IgD-negative memory B cell (primary cell): ENCODE data around the gene HCK. TPM values are rescaled to one million over a fixed set of nuclear protein-coding genes. Genes with fewer than 3 reads are reported as not detected.
"Not testable (repeated sequence)": the region's sequence is repeated elsewhere in the genome, so short reads cannot be mapped to it uniquely, and the experiment has no call there.

Experiments used
- H3K27ac Mint-ChIP-seq, 3 donors: one replicate each; pipeline ENCODE4 v1.8.0; 2020 to 2022; ENCODE audit warnings: mild to moderate bottlenecking in 3 of 3, mixed read lengths in 3 of 3, moderate library complexity in 1 of 3
- H3K27me3 Mint-ChIP-seq: one replicate; pipeline ENCODE4 v1.8.0; 2021; ENCODE audit warnings: mixed read lengths
- H3K36me3 Mint-ChIP-seq: one replicate; pipeline ENCODE4 v1.8.0; 2020; ENCODE audit warnings: mild to moderate bottlenecking, mixed read lengths
- H3K4me1 Mint-ChIP-seq, 3 donors: one replicate each; pipeline ENCODE4 v1.8.0; 2020 to 2022; ENCODE audit warnings: mixed read lengths in 3 of 3, mild to moderate bottlenecking in 1 of 3
- H3K4me3 Mint-ChIP-seq, 4 donors: one replicate each; pipeline ENCODE4 v1.8.0; 2020 to 2022; ENCODE audit warnings: mild to moderate bottlenecking in 4 of 4, mixed read lengths in 4 of 4, moderate library complexity in 3 of 4
- H3K9me3 Mint-ChIP-seq, 3 donors: one replicate each; pipeline ENCODE4 v1.8.0; 2020 to 2021; ENCODE audit warnings: mixed read lengths in 3 of 3, mild to moderate bottlenecking in 1 of 3
- polyA plus RNA-seq: library from polyadenylated mRNA; unstranded; fragments of 300-500 nt; fragmentation: Illumina TruSeq; gene quantifications from one replicate; pipeline ENCODE4 v1.2.3, GENCODE V29; 2021

Gene HCK
- polyA plus RNA-seq, 1 donor from 2014 or later = 52.0 TPM

- Mint-ChIP-seq H3K4me1 (peaks cover 25 to 48% (median 30%) of the 10 kb centered on the region in 3 donors), H3K4me3 (peak overlapping the region in 1 of 4 donors; percentile 27), H3K27ac (peak overlapping the region in 2 of 3 donors; percentile 44 to 45), H3K36me3 (peaks cover 2% of the 10 kb centered on the region), H3K9me3 (no peaks in the 10 kb centered on the region), H3K27me3 (no peaks in the 10 kb centered on the region)
Observed at GRCh38 chr20:32114305-32114960, 62.4 kb downstream of the HCK start.

DNA sequence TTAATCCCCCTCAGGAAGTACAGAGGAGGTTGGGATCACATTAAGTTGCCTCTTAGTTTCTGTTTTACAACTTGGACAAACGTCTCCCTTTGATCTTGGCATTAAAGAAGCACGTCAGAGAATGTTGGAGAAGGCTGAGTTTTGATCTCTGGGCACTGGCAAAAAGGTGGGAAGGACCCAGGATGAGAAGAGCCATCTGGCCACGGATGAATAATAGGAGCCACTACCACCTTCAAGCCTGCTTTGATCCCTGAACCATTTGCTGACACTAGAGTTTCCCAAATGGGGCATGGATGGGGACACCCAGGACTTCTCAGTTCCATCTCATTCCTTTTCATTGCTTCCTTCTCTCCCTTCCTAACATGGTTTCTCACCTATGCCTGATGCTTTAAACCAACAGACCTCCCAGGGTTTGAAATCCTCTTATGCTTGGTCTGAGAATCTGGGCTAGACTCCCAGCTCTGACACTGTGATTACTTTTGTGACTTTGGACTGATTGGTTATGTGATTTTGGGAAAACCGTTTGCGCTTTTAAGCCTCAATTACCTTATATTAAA lies 63.2 kb downstream of the HCK start:
- no peaks in the 10 kb centered on the region for H3K9me3 Mint-ChIP-seq
- peaks cover 2% of the 10 kb centered on the region for H3K36me3 Mint-ChIP-seq
- H3K4me3 Mint-ChIP-seq = peak overlapping the region in 1 of 4 donors; percentile 66
- H3K4me1 Mint-ChIP-seq = peaks cover 25 to 46% (median 27%) of the 10 kb centered on the region in 3 donors
- H3K27ac Mint-ChIP-seq = peak overlapping the region in 2 of 3 donors; percentile 44 to 45
- no peaks in the 10 kb centered on the region for H3K27me3 Mint-ChIP-seq

- no peaks in the 10 kb centered on the region for H3K9me3 Mint-ChIP-seq
- H3K27me3 Mint-ChIP-seq = no peaks in the 10 kb centered on the region
- no peak overlapping the region for H3K4me3 Mint-ChIP-seq
- peaks cover 2% of the 10 kb centered on the region for H3K36me3 Mint-ChIP-seq
- peak overlapping the region in 1 of 3 donors; percentile 76 for H3K27ac Mint-ChIP-seq
- peaks cover 23 to 44% (median 29%) of the 10 kb centered on the region in 3 donors for H3K4me1 Mint-ChIP-seq
Observed at GRCh38 chr20:32116079-32116521, 64.1 kb downstream of the HCK start.

- Mint-ChIP-seq H3K27ac (peak overlapping the region in 2 of 3 donors; percentile 33 to 76), H3K4me1 (peaks cover 18 to 40% (median 29%) of the 10 kb centered on the region in 3 donors), H3K4me3 (peak overlapping the region in 1 of 4 donors; percentile 70)
Observed at GRCh38 chr20:32116796-32117195, 64.8 kb downstream of the HCK start.

DNA sequence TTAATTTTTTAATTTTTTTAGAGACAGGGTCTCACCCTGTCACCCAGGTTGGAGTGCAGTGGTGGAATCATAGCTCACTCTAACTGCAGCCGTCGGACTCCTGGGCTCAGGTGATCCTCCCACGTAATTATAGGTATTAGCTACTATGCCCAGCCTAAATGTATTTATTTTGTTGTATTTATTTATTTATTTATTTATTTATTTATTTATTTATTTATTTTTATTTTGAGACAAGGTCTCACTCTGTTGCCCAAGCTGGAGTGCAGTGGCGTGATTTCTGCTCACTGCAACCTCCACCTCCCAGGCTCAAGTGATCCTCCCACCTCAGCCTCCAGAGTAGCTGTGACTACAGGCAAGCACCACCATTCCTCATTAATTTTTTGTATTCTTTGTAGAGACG lies 66.4 kb downstream of the HCK start:
- not testable (repeated sequence) for H3K36me3 Mint-ChIP-seq, H3K4me3 Mint-ChIP-seq, H3K9me3 Mint-ChIP-seq, H3K27ac Mint-ChIP-seq, H3K27me3 Mint-ChIP-seq
- H3K4me1 Mint-ChIP-seq = peaks cover 14 to 33% (median 25%) of the 10 kb centered on the region in 3 donors

More at GRCh38 chr20:32116796-32117195, 64.8 kb downstream of the HCK start:
- not testable (repeated sequence) for H3K9me3 Mint-ChIP-seq, H3K27me3 Mint-ChIP-seq, H3K36me3 Mint-ChIP-seq

- Mint-ChIP-seq H3K4me1 (peaks cover 15 to 28% (median 25%) of the 10 kb centered on the region in 3 donors), H3K9me3 (no peaks in the 10 kb centered on the region), H3K27ac (no peak overlapping the region), H3K36me3 (peaks cover 2% of the 10 kb centered on the region), H3K27me3 (no peaks in the 10 kb centered on the region), H3K4me3 (no peak overlapping the region)
Observed at GRCh38 chr20:32119734-32120133, 67.7 kb downstream of the HCK start.

- not testable (repeated sequence) for H3K27ac Mint-ChIP-seq, H3K9me3 Mint-ChIP-seq, H3K36me3 Mint-ChIP-seq, H3K4me3 Mint-ChIP-seq, H3K27me3 Mint-ChIP-seq
- peaks cover 8 to 17% (median 15%) of the 10 kb centered on the region in 3 donors for H3K4me1 Mint-ChIP-seq
Observed at GRCh38 chr20:32121908-32122307, 69.9 kb downstream of the HCK start.

DNA sequence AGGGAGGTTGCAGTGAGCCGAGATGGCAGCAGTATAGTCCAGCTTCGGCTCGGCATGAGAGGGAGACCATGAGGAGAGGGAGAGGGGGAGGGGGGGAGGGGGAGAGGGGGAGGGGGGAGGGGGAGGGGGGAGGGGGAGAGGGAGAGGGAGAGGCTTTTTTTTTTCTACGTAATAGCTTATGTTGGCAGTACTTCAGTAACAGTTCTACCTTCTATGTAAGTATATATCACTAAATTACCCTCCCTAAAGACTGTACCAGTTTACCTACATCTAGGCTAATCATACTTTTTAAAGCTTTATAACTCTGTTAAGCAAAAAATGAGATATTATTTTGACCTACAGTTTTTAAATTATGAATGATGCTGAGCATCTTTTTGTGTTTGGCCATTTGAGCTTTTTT lies 71.0 kb downstream of the HCK start:
- Mint-ChIP-seq H3K36me3 (peaks cover 2% of the 10 kb centered on the region), H3K27me3 (no peaks in the 10 kb centered on the region), H3K4me3 (no peak overlapping the region), H3K4me1 (peaks cover 2 to 9% (median 8%) of the 10 kb centered on the region in 3 donors), H3K27ac (no peak overlapping the region), H3K9me3 (no peaks in the 10 kb centered on the region)

GRCh38 chr20:32124916-32125454 lies 72.9 kb downstream of the HCK start:
- Mint-ChIP-seq H3K27me3 (no peaks in the 10 kb centered on the region), H3K27ac (peak overlapping the region in 1 of 3 donors; percentile 47)

GRCh38 chr20:32125506-32125905 lies 73.5 kb downstream of the HCK start:
- H3K4me1 Mint-ChIP-seq = peaks cover 4 to 9% (median 5%) of the 10 kb centered on the region in 3 donors
- no peak overlapping the region for H3K27ac Mint-ChIP-seq
- H3K4me3 Mint-ChIP-seq = no peak overlapping the region
- no peaks in the 10 kb centered on the region for H3K27me3 Mint-ChIP-seq
- H3K36me3 Mint-ChIP-seq = peaks cover 2% of the 10 kb centered on the region
- H3K9me3 Mint-ChIP-seq = no peaks in the 10 kb centered on the region

More at GRCh38 chr20:32124916-32125454, 72.9 kb downstream of the HCK start:
- Mint-ChIP-seq H3K4me1 (peaks cover 2 to 11% (median 8%) of the 10 kb centered on the region in 3 donors), H3K9me3 (no peaks in the 10 kb centered on the region), H3K36me3 (peaks cover 2% of the 10 kb centered on the region), H3K4me3 (no peak overlapping the region)

DNA sequence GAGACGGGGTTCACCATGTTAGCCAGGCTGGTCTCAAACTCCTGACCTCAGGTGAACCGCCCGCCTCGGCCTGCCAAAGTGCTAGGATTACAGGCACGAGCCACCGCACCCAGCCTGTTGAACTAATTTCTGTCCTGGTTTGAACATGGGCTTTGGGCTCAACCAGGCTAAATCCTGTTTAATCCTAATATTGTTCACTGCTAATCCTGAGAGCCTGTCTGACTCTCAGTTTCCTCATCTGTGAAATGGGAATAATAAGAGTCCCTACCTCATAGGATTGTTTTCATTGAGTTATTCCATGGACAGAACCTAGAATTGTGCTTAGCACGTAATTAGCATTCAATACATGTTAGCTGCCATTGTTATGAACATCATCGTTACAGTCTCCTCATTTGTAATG lies 74.9 kb downstream of the HCK start:
- H3K27ac Mint-ChIP-seq = no peak overlapping the region
- no peaks in the 10 kb centered on the region for H3K27me3 Mint-ChIP-seq
- no peak overlapping the region for H3K4me3 Mint-ChIP-seq
- H3K9me3 Mint-ChIP-seq = no peaks in the 10 kb centered on the region
- peaks cover 8 to 15% (median 10%) of the 10 kb centered on the region in 3 donors for H3K4me1 Mint-ChIP-seq
- peaks cover 2% of the 10 kb centered on the region for H3K36me3 Mint-ChIP-seq

DNA sequence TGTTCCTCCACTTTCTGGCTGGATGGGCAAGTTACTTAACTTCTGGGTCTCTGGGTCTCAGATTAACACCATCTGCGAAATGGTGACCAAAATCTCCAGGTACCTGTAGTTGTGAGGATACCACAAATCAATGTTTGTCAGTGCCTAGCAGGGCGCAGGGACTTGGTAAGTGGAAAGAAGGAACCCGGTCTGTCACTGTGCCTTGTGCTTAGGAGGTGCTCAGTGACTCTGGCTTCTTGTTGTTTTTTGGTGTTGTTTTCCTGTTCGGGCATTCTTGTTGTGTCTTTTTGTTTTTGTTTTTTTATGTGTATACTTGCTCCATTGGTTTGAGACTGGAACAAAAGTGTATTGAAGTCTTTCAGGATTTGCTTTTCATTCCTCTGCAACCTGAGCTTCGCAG lies 75.3 kb downstream of the HCK start:
- H3K36me3 Mint-ChIP-seq = peaks cover 2% of the 10 kb centered on the region
- H3K4me3 Mint-ChIP-seq = no peak overlapping the region
- H3K27ac Mint-ChIP-seq = no peak overlapping the region
- no peaks in the 10 kb centered on the region for H3K9me3 Mint-ChIP-seq
- H3K4me1 Mint-ChIP-seq = peaks cover 11 to 19% (median 11%) of the 10 kb centered on the region in 3 donors
- H3K27me3 Mint-ChIP-seq = no peaks in the 10 kb centered on the region

DNA sequence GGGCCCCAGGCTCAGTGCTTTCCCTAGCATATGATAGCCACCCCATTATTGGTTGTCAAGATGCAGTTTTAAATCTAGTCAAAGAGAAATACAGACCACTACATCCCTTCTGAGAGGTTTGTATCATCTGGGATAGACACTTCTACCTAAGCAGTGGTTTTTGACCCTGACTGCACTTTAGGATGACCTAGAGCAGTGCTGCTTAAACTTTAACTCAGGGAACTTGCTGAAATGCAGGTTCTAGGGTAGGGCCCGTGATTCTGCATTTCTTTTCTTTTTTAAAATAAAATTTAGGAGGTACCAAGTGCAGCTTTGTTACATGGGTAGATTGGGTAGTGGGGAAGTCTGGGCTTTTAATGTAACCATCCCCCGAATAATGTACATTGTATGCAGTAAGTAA lies 76.1 kb downstream of the HCK start:
- H3K27me3 Mint-ChIP-seq = no peaks in the 10 kb centered on the region
- peaks cover 2% of the 10 kb centered on the region for H3K36me3 Mint-ChIP-seq
- no peak overlapping the region for H3K4me3 Mint-ChIP-seq
- H3K27ac Mint-ChIP-seq = no peak overlapping the region
- H3K9me3 Mint-ChIP-seq = no peaks in the 10 kb centered on the region
- peaks cover 14 to 27% (median 19%) of the 10 kb centered on the region in 3 donors for H3K4me1 Mint-ChIP-seq

DNA sequence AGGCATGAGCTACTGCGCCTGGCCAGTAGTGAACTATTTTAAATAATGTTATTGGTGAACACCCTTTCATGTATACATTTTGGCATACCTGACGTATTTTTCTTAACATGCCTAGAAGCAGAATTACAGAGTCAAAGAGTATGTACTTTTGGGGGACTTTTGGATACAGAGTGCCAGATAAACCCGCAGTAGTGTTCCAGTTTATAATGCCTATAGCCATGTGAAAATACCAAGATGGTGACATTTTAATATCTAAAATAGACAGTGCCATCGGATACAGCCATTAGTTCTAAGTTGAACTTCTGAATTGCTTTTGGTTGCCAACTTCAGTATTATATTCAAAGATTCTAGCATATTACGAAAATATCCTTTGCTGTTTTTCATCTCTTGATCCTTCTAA lies 77.8 kb downstream of the HCK start:
- no peak overlapping the region for H3K27ac Mint-ChIP-seq
- no peaks in the 10 kb centered on the region for H3K9me3 Mint-ChIP-seq
- peaks cover 14 to 27% (median 18%) of the 10 kb centered on the region in 3 donors for H3K4me1 Mint-ChIP-seq
- no peaks in the 10 kb centered on the region for H3K27me3 Mint-ChIP-seq
- H3K4me3 Mint-ChIP-seq = no peak overlapping the region
- H3K36me3 Mint-ChIP-seq = peaks cover 3% of the 10 kb centered on the region

- no peaks in the 10 kb centered on the region for H3K27me3 Mint-ChIP-seq
- H3K4me1 Mint-ChIP-seq = peaks cover 14 to 27% (median 18%) of the 10 kb centered on the region in 3 donors
- H3K9me3 Mint-ChIP-seq = no peaks in the 10 kb centered on the region
- H3K36me3 Mint-ChIP-seq = peaks cover 3% of the 10 kb centered on the region
- H3K4me3 Mint-ChIP-seq = no peak overlapping the region
- H3K27ac Mint-ChIP-seq = no peak overlapping the region
Observed at GRCh38 chr20:32130352-32130751, 78.3 kb downstream of the HCK start.
